BLaER1 treated with 17β-estradiol and CSF1 and Interleukin-3, amounts not matched to agents 10 nM and 100 nM (cell line): ENCODE data around the gene KRTAP5-8.

Experiments
- H3K27ac ChIP-seq, 11 experiments: shearing (Covaris generic); formaldehyde crosslinking; 2 replicates each; pipeline ENCODE4 v1.8.1; 2022
- H3K27me3 ChIP-seq, 11 experiments: shearing (Covaris generic); formaldehyde crosslinking; 2 replicates each; pipeline ENCODE4 v1.8.1; 2022
- H3K36me3 ChIP-seq, 11 experiments: shearing (Covaris generic); formaldehyde crosslinking; 2 replicates each; pipeline ENCODE4 v1.8.1; 2022
- H3K4me1 ChIP-seq, 10 experiments: shearing (Covaris generic); formaldehyde crosslinking; 2 replicates each; pipeline ENCODE4 v1.8.1; 2022
- H3K4me2 ChIP-seq, 11 experiments: shearing (Covaris generic); formaldehyde crosslinking; 2 replicates each; pipeline ENCODE4 v1.8.1; 2022
- H3K4me3 ChIP-seq, 10 experiments: shearing (Covaris generic); formaldehyde crosslinking; 2 replicates each; pipeline ENCODE4 v1.8.1; 2022
- H3K9ac ChIP-seq, 11 experiments: shearing (Covaris generic); formaldehyde crosslinking; 2 replicates each; pipeline ENCODE4 v1.8.1; 2022
- H3K9me3 ChIP-seq, 11 experiments: shearing (Covaris generic); formaldehyde crosslinking; replicated peaks in 1 of 11; 2 replicates each; pipeline ENCODE4 v1.8.1; 2022
- H4K20me1 ChIP-seq, 11 experiments: shearing (Covaris generic); formaldehyde crosslinking; 2 replicates each; pipeline ENCODE4 v1.8.1; 2022
- Cebpa-rat ChIP-seq, 11 experiments: shearing (Covaris generic); IDR thresholded peaks; 2 replicates each; pipeline ENCODE4 v1.8.1; 2022

Gene KRTAP5-8

DNA sequence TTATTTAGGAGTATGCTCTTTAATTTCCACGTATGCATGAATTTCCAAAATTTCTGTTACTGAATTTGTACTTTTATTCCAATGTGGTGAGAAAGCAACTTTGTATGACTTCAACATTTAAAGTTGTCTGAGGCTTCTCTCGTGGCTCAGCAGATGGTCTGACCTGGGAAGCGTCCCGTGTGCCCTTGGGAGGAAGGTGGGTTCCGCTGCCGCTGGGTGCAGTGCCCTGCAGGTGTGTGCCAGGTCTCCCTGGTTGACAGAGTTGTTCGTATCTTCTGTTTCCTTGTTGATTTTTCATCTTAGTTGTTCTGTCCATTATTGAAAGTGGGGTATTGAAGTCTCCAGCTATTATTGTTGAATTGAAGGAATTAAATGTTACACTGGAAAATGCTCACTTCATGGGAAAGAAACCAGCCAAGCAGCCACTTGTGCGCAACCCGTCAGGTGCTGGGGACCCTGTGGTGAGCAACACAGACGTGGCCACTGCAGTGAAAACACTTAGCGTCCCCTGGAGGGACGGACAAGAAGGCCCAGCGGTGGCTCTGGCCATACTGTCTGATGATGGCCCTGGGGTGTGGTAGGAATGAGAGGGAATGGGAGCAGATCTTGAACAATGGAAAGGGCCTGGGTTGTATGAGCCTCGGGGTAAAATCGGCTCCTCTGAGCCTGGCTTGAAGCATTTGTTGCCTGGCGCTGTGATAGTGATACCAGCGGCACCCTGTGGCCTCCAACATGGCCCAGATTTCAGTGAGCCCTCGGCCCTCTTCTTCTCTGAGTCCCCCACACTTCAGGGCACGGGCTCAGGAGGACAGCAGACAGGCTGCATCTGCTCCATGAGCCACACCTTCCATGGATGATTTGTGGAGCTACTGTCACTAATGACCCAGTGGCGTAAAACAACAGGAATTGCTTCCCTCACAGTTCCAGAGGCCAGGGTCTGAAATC, 42.3 kb upstream of the KRTAP5-8 start:
- no peak for TF ChIP-seq Cebpa-rat (IDR thresholded peaks at IDR 0.05)
- Histone ChIP-seq H3K4me2 (peak overlapping the region in 8 of 11 experiments; percentile 7 to 78 (median 68); a peak in 14 of 22 replicates), H3K4me3 (no peak overlapping the region), H3K9me3 (peaks cover 6 to 56% (median 35%) of the 10 kb centered on the region in 11 experiments), H4K20me1 (peaks cover 0 to 8% (median 0%) of the 10 kb centered on the region in 11 experiments; a peak in 2 of 22 replicates), H3K27ac (peak overlapping the region in 3 of 11 experiments; percentile 36 to 60 (median 44); a peak in 7 of 22 replicates), H3K36me3 (peaks cover 91 to 100% (median 100%) of the 10 kb centered on the region in 11 experiments), H3K9ac (0 out of 22 replicates have a peak overlapping the region, but pooled peaks of 1 of the 11 experiments have one; percentile 15), H3K27me3 (no peaks in the 10 kb centered on the region), H3K4me1 (peaks cover 25 to 65% (median 52%) of the 10 kb centered on the region in 10 experiments)

DNA sequence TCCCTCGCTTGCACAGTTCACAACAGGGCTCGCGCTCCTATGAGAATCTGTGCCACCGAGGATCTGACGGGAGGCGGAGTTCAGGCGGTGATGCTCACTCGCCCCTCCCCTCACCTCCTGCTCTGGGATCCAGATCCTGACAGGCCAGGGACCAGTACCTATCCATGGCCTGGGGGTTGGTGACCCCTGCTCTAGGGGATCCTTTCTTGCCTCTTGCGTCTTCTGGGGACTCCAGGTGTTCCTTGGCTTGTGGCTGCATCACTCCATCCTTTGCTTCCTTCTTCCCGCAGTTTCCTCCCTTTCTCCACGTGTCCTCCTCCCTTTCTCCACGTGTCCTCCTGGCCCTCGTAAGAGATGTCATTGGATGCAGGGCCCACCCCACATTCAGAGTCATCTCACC, 41.4 kb upstream of the KRTAP5-8 start:
- Histone ChIP-seq H3K27ac (peak overlapping the region in 1 of 11 experiments; percentile 32; a peak in 2 of 22 replicates), H3K4me1 (peaks cover 25 to 73% (median 61%) of the 10 kb centered on the region in 10 experiments)

DNA sequence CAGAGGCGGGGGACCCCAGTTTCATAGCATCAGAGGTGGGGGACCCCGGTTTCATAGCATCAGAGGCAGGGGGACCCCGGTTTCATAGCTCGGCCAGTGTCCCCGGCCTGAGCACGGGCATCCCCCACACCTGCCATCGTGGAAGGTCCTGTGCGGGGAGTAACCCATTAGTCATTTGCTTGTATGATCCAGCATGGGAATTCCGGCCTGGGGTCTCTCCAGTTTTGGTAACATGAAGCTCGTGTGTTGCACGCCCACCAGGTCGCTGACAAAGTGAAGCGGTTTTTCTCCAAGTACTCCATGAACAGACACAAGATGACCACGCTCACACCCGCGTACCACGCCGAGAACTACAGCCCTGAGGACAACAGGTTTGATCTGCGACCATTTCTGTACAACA, 39.7 kb upstream of the KRTAP5-8 start:
- H3K9me3 ChIP-seq, result peaks cover 6 to 56% (median 35%) of the 10 kb centered on the region in 11 experiments
- no peaks in the 10 kb centered on the region for H3K27me3 ChIP-seq
- peak overlapping the region in 10 of 11 experiments; percentile 43 to 87 (median 82); a peak in 13 of 22 replicates for H3K4me2 ChIP-seq
- peaks cover 79 to 96% (median 93%) of the 10 kb centered on the region in 11 experiments for H3K36me3 ChIP-seq
- 0 out of 20 replicates have a peak overlapping the region, but pooled peaks of 2 of the 10 experiments have one; percentile 8 to 24 for H3K4me3 ChIP-seq
- H4K20me1 ChIP-seq, result peaks cover 0 to 5% (median 0%) of the 10 kb centered on the region in 11 experiments; a peak in 2 of 22 replicates
- no peak for TF ChIP-seq Cebpa-rat (IDR thresholded peaks at IDR 0.05)
- H3K4me1 ChIP-seq, result peaks cover 28 to 85% (median 71%) of the 10 kb centered on the region in 10 experiments
- H3K27ac ChIP-seq, result peak overlapping the region in 6 of 11 experiments; percentile 63 to 88 (median 83); a peak in 12 of 22 replicates
- no peak overlapping the region for H3K9ac ChIP-seq

More for the DNA sequence above, 41.4 kb upstream of the KRTAP5-8 start:
- Histone ChIP-seq H3K36me3 (peaks cover 90 to 100% (median 100%) of the 10 kb centered on the region in 11 experiments), H3K4me3 (no peak overlapping the region), H3K27me3 (no peaks in the 10 kb centered on the region), H3K9ac (no peak overlapping the region), H3K4me2 (peak overlapping the region in 1 of 11 experiments; percentile 68; a peak in 2 of 22 replicates), H3K9me3 (peaks cover 6 to 56% (median 35%) of the 10 kb centered on the region in 11 experiments), H4K20me1 (peaks cover 0 to 2% (median 0%) of the 10 kb centered on the region in 11 experiments; a peak in 1 of 22 replicates)
- TF ChIP-seq Cebpa-rat (IDR thresholded peaks at IDR 0.05), result no peak

DNA sequence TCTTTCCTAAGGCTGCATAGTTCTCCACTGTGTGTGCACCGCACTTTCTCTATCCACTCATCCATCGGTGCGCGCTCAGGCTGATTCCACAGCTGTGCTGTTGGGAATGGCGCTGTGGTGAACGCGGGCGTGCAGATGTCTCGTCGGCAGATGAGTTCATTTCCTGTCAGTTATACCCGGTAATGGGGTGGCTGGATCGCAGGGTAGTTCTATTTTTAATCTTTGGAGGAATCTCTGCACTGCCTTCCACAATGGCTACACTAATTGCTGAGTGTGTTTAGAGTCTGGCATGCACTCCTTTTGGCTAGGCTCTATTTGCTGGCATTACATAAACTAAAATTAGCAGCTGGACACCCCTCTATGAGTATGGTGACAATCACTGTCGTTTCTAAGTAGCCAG, 38.7 kb upstream of the KRTAP5-8 start:
- Histone ChIP-seq H3K36me3 (peaks cover 73 to 96% (median 84%) of the 10 kb centered on the region in 11 experiments), H3K4me1 (peaks cover 38 to 95% (median 81%) of the 10 kb centered on the region in 10 experiments), H3K27me3 (no peaks in the 10 kb centered on the region), H3K9me3 (peaks cover 6 to 56% (median 35%) of the 10 kb centered on the region in 11 experiments), H3K9ac (peak overlapping the region in 8 of 11 experiments; percentile 2 to 65 (median 54); a peak in 14 of 22 replicates), H3K4me3 (peak overlapping the region in 6 of 10 experiments; percentile 7 to 36 (median 20); a peak in 11 of 20 replicates), H3K27ac (peak overlapping the region in 10 of 11 experiments; percentile 18 to 88 (median 82); a peak in 19 of 22 replicates), H4K20me1 (peaks cover 0 to 5% (median 0%) of the 10 kb centered on the region in 11 experiments; a peak in 3 of 22 replicates), H3K4me2 (peak overlapping the region; percentile 65 to 87 (median 82))
- no peak for TF ChIP-seq Cebpa-rat (IDR thresholded peaks at IDR 0.05)

DNA sequence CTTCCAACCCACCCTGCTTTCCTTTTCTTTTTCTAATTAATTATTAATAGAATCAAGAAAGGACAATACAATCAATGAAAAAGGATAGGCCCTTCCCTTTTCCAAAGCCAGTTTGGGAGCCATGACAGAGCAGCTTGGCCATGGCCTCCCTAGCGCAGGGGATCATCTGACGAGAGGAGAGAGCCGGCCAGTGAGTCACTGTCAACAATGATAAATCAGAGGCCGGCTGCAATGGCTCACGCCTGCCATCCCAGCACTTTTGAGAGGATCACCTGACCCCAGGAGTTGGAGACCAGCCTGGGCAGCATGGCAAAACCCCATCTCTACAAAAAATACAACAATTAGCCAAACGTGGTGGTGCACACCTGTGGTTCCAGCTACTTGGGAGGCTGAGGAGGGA, 38.3 kb upstream of the KRTAP5-8 start:
- H3K27me3 ChIP-seq, result no peaks in the 10 kb centered on the region
- peaks cover 69 to 96% (median 80%) of the 10 kb centered on the region in 11 experiments for H3K36me3 ChIP-seq
- H3K4me3 ChIP-seq, result peak overlapping the region in 7 of 10 experiments; percentile 7 to 36 (median 16); a peak in 12 of 20 replicates
- peak overlapping the region; percentile 65 to 87 (median 82) for H3K4me2 ChIP-seq
- peak overlapping the region in 7 of 11 experiments; percentile 22 to 65 (median 57); a peak in 14 of 22 replicates for H3K9ac ChIP-seq
- H3K4me1 ChIP-seq, result peaks cover 42 to 95% (median 82%) of the 10 kb centered on the region in 10 experiments
- TF ChIP-seq Cebpa-rat (IDR thresholded peaks at IDR 0.05), result no peak
- peaks cover 0 to 6% (median 0%) of the 10 kb centered on the region in 11 experiments; a peak in 4 of 22 replicates for H4K20me1 ChIP-seq
- peak overlapping the region in 10 of 11 experiments; percentile 18 to 88 (median 82); a peak in 19 of 22 replicates for H3K27ac ChIP-seq
- peaks cover 6 to 52% (median 35%) of the 10 kb centered on the region in 11 experiments for H3K9me3 ChIP-seq

DNA sequence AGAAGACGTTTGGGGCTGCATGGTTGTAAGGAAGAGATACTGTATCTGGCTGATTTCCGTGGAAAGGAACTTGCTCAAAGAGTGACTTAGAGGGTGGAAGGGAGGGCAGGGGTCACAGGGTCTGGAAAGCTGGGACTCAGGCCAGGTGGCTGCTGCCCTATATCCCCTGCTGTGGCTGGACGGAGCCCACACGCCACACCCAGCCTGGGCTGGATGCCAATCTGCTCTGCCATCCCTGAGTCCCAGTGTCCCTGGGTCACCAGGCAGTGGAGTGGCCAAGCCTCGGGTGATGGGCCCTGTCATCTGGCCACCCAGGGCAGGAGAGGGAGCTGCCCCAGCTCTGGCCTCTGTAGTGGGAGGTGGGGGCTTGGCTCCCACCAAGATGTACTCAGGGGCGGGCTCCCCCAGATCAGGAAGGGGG, 37.2 kb upstream of the KRTAP5-8 start:
- Histone ChIP-seq H3K4me2 (peak overlapping the region in 9 of 11 experiments; percentile 76 to 87 (median 83); a peak in 18 of 22 replicates), H3K27ac (peak overlapping the region in 9 of 11 experiments; percentile 15 to 88 (median 82); a peak in 15 of 22 replicates), H3K9me3 (peaks cover 2 to 43% (median 31%) of the 10 kb centered on the region in 11 experiments), H4K20me1 (peaks cover 0 to 11% (median 0%) of the 10 kb centered on the region in 11 experiments; a peak in 4 of 22 replicates), H3K4me1 (peaks cover 53 to 95% (median 82%) of the 10 kb centered on the region in 10 experiments), H3K36me3 (peaks cover 59 to 86% (median 69%) of the 10 kb centered on the region in 11 experiments), H3K27me3 (no peaks in the 10 kb centered on the region), H3K9ac (peak overlapping the region in 5 of 11 experiments; percentile 9 to 65 (median 46); a peak in 6 of 22 replicates), H3K4me3 (no peak overlapping the region)
- no peak for TF ChIP-seq Cebpa-rat (IDR thresholded peaks at IDR 0.05)

DNA sequence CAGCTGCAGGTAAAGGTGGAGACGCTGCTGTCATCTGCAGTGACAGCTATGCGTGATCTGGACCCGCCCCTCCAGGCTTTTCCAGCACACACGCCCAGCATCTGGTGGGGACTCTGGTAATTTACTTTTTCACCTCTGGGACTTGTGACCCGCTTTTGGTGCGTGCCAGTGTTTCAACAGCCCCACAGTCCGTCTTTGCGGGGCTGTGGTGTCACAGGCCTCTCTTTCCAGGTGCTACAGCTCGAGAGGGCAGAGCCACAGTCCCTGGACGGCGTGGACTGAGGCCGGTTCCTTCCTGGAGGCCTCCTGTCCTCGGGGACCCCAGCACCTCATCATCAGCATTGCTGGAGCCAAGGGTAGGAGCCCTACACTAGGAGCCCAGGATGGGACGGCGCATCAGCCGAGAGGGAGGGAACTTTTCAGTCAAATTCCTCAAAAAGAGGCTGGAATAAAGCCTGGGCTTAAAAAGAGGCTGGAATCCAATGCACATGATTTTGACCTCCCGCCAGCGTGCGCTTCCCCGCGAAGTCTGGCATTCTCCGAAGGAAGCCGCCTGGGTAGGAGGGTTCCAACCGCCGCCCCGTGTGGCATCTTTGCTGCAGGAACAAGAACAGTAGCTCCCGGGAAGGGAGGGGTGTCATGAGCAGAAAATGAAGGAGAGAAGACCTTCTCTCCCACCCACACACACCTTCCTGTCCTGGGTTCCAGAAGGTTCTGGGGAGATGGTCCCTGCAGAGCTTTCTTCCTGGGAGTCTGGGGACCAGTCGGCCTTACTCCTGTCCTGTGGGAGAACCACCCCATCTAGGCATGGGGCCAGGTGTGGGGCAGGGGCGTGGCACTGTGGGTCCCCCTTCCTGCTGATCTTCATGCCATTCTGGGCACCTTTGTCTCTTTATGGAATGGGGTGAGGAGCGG, 36.5 kb upstream of the KRTAP5-8 start:
- H3K27ac ChIP-seq, result peak overlapping the region in 8 of 11 experiments; percentile 15 to 88 (median 82); a peak in 13 of 22 replicates
- no peak overlapping the region for H3K4me3 ChIP-seq
- no peak for TF ChIP-seq Cebpa-rat (IDR thresholded peaks at IDR 0.05)
- peaks cover 0 to 36% (median 24%) of the 10 kb centered on the region in 11 experiments; a peak in 20 of 22 replicates for H3K9me3 ChIP-seq
- H3K4me1 ChIP-seq, result peaks cover 57 to 95% (median 85%) of the 10 kb centered on the region in 10 experiments
- peak overlapping the region in 4 of 11 experiments; percentile 12 to 65 (median 54); a peak in 6 of 22 replicates for H3K9ac ChIP-seq
- H3K4me2 ChIP-seq, result peak overlapping the region in 8 of 11 experiments; percentile 76 to 86 (median 82); a peak in 16 of 22 replicates
- peaks cover 51 to 81% (median 62%) of the 10 kb centered on the region in 11 experiments for H3K36me3 ChIP-seq
- H3K27me3 ChIP-seq, result no peaks in the 10 kb centered on the region
- peaks cover 0 to 12% (median 0%) of the 10 kb centered on the region in 11 experiments; a peak in 4 of 22 replicates for H4K20me1 ChIP-seq
